Caco-2 (cell line): ENCODE results near the gene FBXW8. TPM values are rescaled to one million over a fixed set of nuclear protein-coding genes. Genes with fewer than 3 reads are reported as not detected.

Source experiments
- BruUV-seq: library from RNA; stranded (reverse); fragments of 400-500 nt; replicated peaks from 2 replicates; lab custom pipeline; 2021; lab: Mats Ljungman, UMichigan
- CTCF ChIA-PET: fragments of 300-600 bp; sonication (Branson Sonifier 250); formaldehyde crosslinking; loops from one replicate; lab custom pipeline; 2022; ENCODE audit warnings: antibody characterized with exemption; lab: Charles Lee
- POLR2A ChIA-PET: fragments of 300-600 bp; sonication (Branson Sonifier 250); formaldehyde crosslinking; loops from one replicate; lab custom pipeline; 2022; ENCODE audit warnings: antibody characterized with exemption; lab: Charles Lee
- DNase-seq, 2 experiments: peaks; one replicate each; pipeline versions ENCODE4 v3.0.0 to v3.0.0-alpha.2; 2020 to 2022
- H3K27me3 ChIP-seq: replicated peaks from 2 replicates; pipeline ENCODE4 v1.6.0; 2011; ENCODE audit warnings: low read length; ENCODE audit not compliant: control insufficient read depth, insufficient read depth
- H3K36me3 ChIP-seq: 2 replicates; pipeline ENCODE4 v1.5.1; 2011; ENCODE audit warnings: low read length; ENCODE audit not compliant: control insufficient read depth, insufficient read depth
- H3K4me1 ChIP-seq: fragments of 250-450 bp; sonication (Bioruptor Pico); 2 replicates; pipeline ENCODE4 v1.5.1; 2020; ENCODE audit warnings: mild to moderate bottlenecking
- H3K4me3 ChIP-seq: 2 replicates; pipeline ENCODE4 v1.5.1; 2011; ENCODE audit warnings: low read depth, mild to moderate bottlenecking, control low read depth, low read length
- H3K9me3 ChIP-seq: fragments of 250-450 bp; sonication (Bioruptor Pico); 2 replicates; pipeline ENCODE4 v1.5.1; 2020; ENCODE audit warnings: mild to moderate bottlenecking, moderate library complexity
- H3K27ac Mint-ChIP-seq: one replicate; pipeline ENCODE4 v1.8.0; 2022; ENCODE audit warnings: mixed read lengths; ENCODE audit not compliant: unreplicated experiment
- H3K27me3 Mint-ChIP-seq: one replicate; pipeline ENCODE4 v1.8.0; 2022; ENCODE audit warnings: mixed read lengths; ENCODE audit not compliant: insufficient read depth, unreplicated experiment
- H3K36me3 Mint-ChIP-seq: one replicate; pipeline ENCODE4 v1.8.0; 2022; ENCODE audit warnings: mild to moderate bottlenecking, mixed read lengths; ENCODE audit not compliant: insufficient read depth, unreplicated experiment
- H3K4me1 Mint-ChIP-seq: one replicate; pipeline ENCODE4 v1.8.0; 2022; ENCODE audit warnings: low read depth, mixed read lengths; ENCODE audit not compliant: unreplicated experiment
- H3K4me3 Mint-ChIP-seq: one replicate; pipeline ENCODE4 v1.8.0; 2022; ENCODE audit warnings: mild to moderate bottlenecking, moderate library complexity, mixed read lengths; ENCODE audit not compliant: unreplicated experiment
- H3K9me3 Mint-ChIP-seq: one replicate; pipeline ENCODE4 v1.8.0; 2022; ENCODE audit warnings: mixed read lengths; ENCODE audit not compliant: unreplicated experiment
- CTCF ChIP-seq, 2 experiments: fragments of 200-600 bp in 1 of 2; IDR thresholded peaks; 1 replicate in 1 of 2; 2 replicates in 1 of 2; pipeline versions ENCODE4 v1.5.1 to v1.8.0; 2011 to 2022; ENCODE audit warnings: antibody characterized with exemption in 1 of 2, control low read depth in 1 of 2, inconsistent platforms in 1 of 2, low read depth in 1 of 2, low read length in 1 of 2, mild to moderate bottlenecking in 1 of 2, moderate library complexity in 1 of 2; ENCODE audit not compliant: insufficient read depth in 1 of 2, severe bottlenecking in 1 of 2, unreplicated experiment in 1 of 2
- intact Hi-C: fragments of 100-400 bp; cut with micrococcal nuclease; formaldehyde crosslinking; loops from one replicate; pipeline ENCODE4 v1.10.0; 2022; ENCODE audit not compliant: unreplicated experiment
- total RNA-seq: library from RNA; stranded (reverse); gene quantifications from 2 replicates; pipeline ENCODE4 v1.2.3, GENCODE V29; 2022

FBXW8 gene
- total RNA-seq, 1 experiment from 2014 or later: 12.2 TPM

DNA sequence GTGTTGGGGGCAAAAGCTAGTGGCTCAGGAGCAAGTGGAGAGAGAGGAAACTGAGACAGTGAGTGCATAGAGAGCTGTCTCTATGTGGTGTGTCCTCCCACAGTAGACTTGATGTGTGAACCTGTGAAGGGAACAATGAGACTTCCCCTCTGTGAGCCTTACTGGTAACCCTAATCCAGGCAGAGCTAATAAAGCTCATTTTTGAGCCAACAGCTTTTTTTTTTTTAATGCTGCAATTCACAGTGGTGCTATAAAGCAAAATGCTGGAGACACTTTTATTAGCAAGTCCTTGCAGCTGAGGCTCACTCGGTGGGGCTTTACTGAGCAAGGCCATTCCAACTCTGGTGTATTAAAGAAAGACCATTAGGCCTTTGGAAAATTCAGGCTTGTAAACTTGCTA lies 26.9 kb downstream of the FBXW8 start:
- H3K4me1 Mint-ChIP-seq: no peaks in the 10 kb centered on the region
- no peak for TF ChIP-seq CTCF (IDR thresholded peaks at IDR 0.05; ENCODE audit: insufficient read depth in 1 of 2, low read depth in 1 of 2, low read length in 1 of 2, severe bottlenecking in 1 of 2, unreplicated experiment in 1 of 2)
- no peaks in the 10 kb centered on the region for H3K9me3 Mint-ChIP-seq
- no peaks in the 10 kb centered on the region for H3K27me3 ChIP-seq
- H3K9me3 ChIP-seq: no peaks in the 10 kb centered on the region
- CTCF ChIA-PET: no interaction called here
- H3K4me1 ChIP-seq: no peaks in the 10 kb centered on the region
- no TSS peak for BruUV-seq
- no peak overlapping the region for H3K4me3 Mint-ChIP-seq
- intact Hi-C loops: no loop called here
- no peak for DNase-seq
- no peaks in the 10 kb centered on the region for H3K27me3 Mint-ChIP-seq
- H3K4me3 ChIP-seq: no peak overlapping the region
- peaks cover 17% of the 10 kb centered on the region for H3K36me3 Mint-ChIP-seq
- H3K27ac Mint-ChIP-seq: no peak overlapping the region
- H3K36me3 ChIP-seq: no peaks in the 10 kb centered on the region
- POLR2A ChIA-PET: interaction anchor here (0.6 kb wide), 1 partner anchor 21 kb away, joined by 4 read pairs; no protein-coding TSS in a partner anchor

DNA sequence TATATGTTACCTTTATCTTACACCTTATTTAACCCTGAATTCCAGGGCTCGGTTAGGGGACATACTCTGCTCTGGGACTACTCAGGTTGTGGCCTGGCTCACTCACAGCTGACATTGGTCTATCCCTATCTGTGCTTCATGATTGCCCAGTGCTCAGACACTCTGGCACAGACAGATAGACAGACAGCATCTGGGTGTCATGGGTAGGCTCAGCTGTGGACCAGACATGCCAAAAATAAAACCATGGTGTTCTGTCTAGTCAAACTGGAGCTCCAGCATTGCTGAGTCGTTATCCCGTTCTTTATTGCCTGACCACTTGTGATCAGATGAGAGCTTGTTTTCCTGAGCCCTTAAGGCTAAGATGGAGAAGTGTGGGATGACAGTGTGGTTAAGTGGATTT lies 29.0 kb downstream of the FBXW8 start:
- Mint-ChIP-seq H3K4me3 (no peak overlapping the region), H3K36me3 (peaks cover 26% of the 10 kb centered on the region), H3K27me3 (no peaks in the 10 kb centered on the region), H3K9me3 (no peaks in the 10 kb centered on the region), H3K4me1 (no peaks in the 10 kb centered on the region), H3K27ac (no peak overlapping the region)
- no peaks in the 10 kb centered on the region for H3K4me1 ChIP-seq
- no peak for TF ChIP-seq CTCF (IDR thresholded peaks at IDR 0.05; ENCODE audit: insufficient read depth in 1 of 2, low read depth in 1 of 2, low read length in 1 of 2, severe bottlenecking in 1 of 2, unreplicated experiment in 1 of 2)
- no peak overlapping the region for H3K4me3 ChIP-seq
- H3K9me3 ChIP-seq: no peaks in the 10 kb centered on the region
- intact Hi-C loops: no loop called here
- no peaks in the 10 kb centered on the region for H3K27me3 ChIP-seq
- H3K36me3 ChIP-seq: no peaks in the 10 kb centered on the region
- ChIA-PET CTCF (no interaction called here), POLR2A (no interaction called here)
- no TSS peak for BruUV-seq
- DNase-seq: no peak

GRCh38 chr12:116941188-116941587 lies 30.4 kb downstream of the FBXW8 start:
- H3K4me3 ChIP-seq: no peak overlapping the region
- no peak for DNase-seq
- H3K9me3 Mint-ChIP-seq: no peaks in the 10 kb centered on the region
- H3K9me3 ChIP-seq: no peaks in the 10 kb centered on the region
- no peak overlapping the region for H3K27ac Mint-ChIP-seq
- intact Hi-C loops: no loop called here
- H3K4me3 Mint-ChIP-seq: no peak overlapping the region
- H3K36me3 Mint-ChIP-seq: peaks cover 25% of the 10 kb centered on the region
- TF ChIP-seq CTCF (IDR thresholded peaks at IDR 0.05; ENCODE audit: insufficient read depth in 1 of 2, low read depth in 1 of 2, low read length in 1 of 2, severe bottlenecking in 1 of 2, unreplicated experiment in 1 of 2): no peak
- H3K27me3 ChIP-seq: no peaks in the 10 kb centered on the region
- no peaks in the 10 kb centered on the region for H3K4me1 ChIP-seq
- BruUV-seq: no TSS peak
- no peaks in the 10 kb centered on the region for H3K36me3 ChIP-seq
- POLR2A ChIA-PET: no interaction called here
- H3K27me3 Mint-ChIP-seq: no peaks in the 10 kb centered on the region
- no peaks in the 10 kb centered on the region for H3K4me1 Mint-ChIP-seq
- CTCF ChIA-PET: no interaction called here
